Measurements from ENCODE around the gene MBOAT1. TPM values are rescaled to one million over a fixed set of nuclear protein-coding genes. Genes with fewer than 3 reads are reported as not detected.
A peak's percentile ranks its signal among the peaks of the same experiment; 100 is the strongest.

The MBOAT1 gene
- total RNA-seq, 1 donor from 2014 or later, result 8.5 TPM

GRCh38 chr6:20232188-20232587 lies 19.9 kb upstream of the MBOAT1 start:
- no peak overlapping the region for H3K4me3 ChIP-seq
- ATAC-seq (no peak), DNase-seq (no peak)

GRCh38 chr6:20230401-20231119 lies 18.3 kb upstream of the MBOAT1 start:
- intact Hi-C loops (cut with DNase I), result no loop called here
- Histone ChIP-seq H3K36me3 (no peaks in the 10 kb centered on the region), H3K4me3 (no peak overlapping the region), H3K27me3 (no peaks in the 10 kb centered on the region), H3K4me1 (no peaks in the 10 kb centered on the region), H3K27ac (no peak overlapping the region), H3K9me3 (no peaks in the 10 kb centered on the region)
- DNase-seq, result no peak
- no peak for TF ChIP-seq CTCF (IDR thresholded peaks at IDR 0.05)
- no peak for ATAC-seq

More at GRCh38 chr6:20232188-20232587, 19.9 kb upstream of the MBOAT1 start:
- Histone ChIP-seq H3K9me3 (no peaks in the 10 kb centered on the region), H3K4me1 (no peaks in the 10 kb centered on the region), H3K27ac (no peak overlapping the region), H3K36me3 (no peaks in the 10 kb centered on the region), H3K27me3 (no peaks in the 10 kb centered on the region)
- intact Hi-C loops (cut with DNase I), result no loop called here
- TF ChIP-seq CTCF (IDR thresholded peaks at IDR 0.05), result no peak

- H3K4me1 ChIP-seq, result no peaks in the 10 kb centered on the region
- H3K4me3 ChIP-seq, result no peak overlapping the region
- intact Hi-C loops (cut with DNase I), result no loop called here
- no peaks in the 10 kb centered on the region for H3K36me3 ChIP-seq
- H3K9me3 ChIP-seq, result no peaks in the 10 kb centered on the region
- H3K27ac ChIP-seq, result no peak overlapping the region
- ATAC-seq (no peak), DNase-seq (no peak)
- no peak for TF ChIP-seq CTCF (IDR thresholded peaks at IDR 0.05)
- H3K27me3 ChIP-seq, result no peaks in the 10 kb centered on the region
Measured at GRCh38 chr6:20229881-20230280, 17.6 kb upstream of the MBOAT1 start.

- intact Hi-C loops (cut with DNase I), result no loop called here
- TF ChIP-seq CTCF (IDR thresholded peaks at IDR 0.05), result no peak
- DNase-seq (no peak), ATAC-seq (no peak)
- Histone ChIP-seq H3K4me1 (no peaks in the 10 kb centered on the region), H3K36me3 (no peaks in the 10 kb centered on the region), H3K27ac (no peak overlapping the region), H3K4me3 (no peak overlapping the region), H3K27me3 (no peaks in the 10 kb centered on the region), H3K9me3 (no peaks in the 10 kb centered on the region)
Measured at GRCh38 chr6:20227350-20227749, 15.1 kb upstream of the MBOAT1 start.

- Histone ChIP-seq H3K9me3 (no peaks in the 10 kb centered on the region), H3K4me1 (no peaks in the 10 kb centered on the region), H3K27ac (no peak overlapping the region), H3K27me3 (no peaks in the 10 kb centered on the region), H3K36me3 (no peaks in the 10 kb centered on the region), H3K4me3 (no peak overlapping the region)
- DNase-seq, result no peak
- no peak for TF ChIP-seq CTCF (IDR thresholded peaks at IDR 0.05)
- peak; percentile 25 for ATAC-seq
- intact Hi-C loops (cut with DNase I), result no loop called here
Measured at GRCh38 chr6:20223141-20223540, 10.9 kb upstream of the MBOAT1 start.

- Histone ChIP-seq H3K4me1 (peaks cover 9% of the 10 kb centered on the region), H3K27ac (no peak overlapping the region), H3K36me3 (no peaks in the 10 kb centered on the region), H3K9me3 (no peaks in the 10 kb centered on the region), H3K4me3 (no peak overlapping the region), H3K27me3 (no peaks in the 10 kb centered on the region)
- no peak for ATAC-seq
- intact Hi-C loops (cut with DNase I), result no loop called here
- no peak for TF ChIP-seq CTCF (IDR thresholded peaks at IDR 0.05)
- no peak for DNase-seq
Measured at GRCh38 chr6:20221421-20221820, 9.2 kb upstream of the MBOAT1 start.
